ENCODE results near the gene ECT2L. TPM values are rescaled to one million over a fixed set of nuclear protein-coding genes. Genes with fewer than 3 reads are reported as not detected.

ECT2L gene
- polyA plus RNA-seq, 1 experiment = 0.01 TPM

DNA sequence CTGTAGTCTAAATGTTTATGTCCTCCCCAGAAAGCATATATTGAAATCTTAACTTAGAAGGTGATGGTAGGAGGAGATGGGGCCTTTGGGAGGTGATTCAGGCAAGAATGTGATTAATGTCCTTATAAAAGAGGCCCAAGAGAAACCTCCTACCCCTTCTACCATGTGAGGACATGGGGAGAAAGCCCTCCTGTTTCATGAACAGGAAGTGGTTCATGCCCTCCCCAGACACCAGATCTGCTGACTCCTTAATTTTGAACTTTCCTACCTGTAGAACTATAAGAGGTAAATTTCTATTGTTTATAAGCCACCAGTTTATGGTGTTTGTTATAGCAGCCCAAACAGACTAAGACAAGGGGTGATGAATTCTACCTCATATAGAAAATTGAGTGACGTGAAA is 8.7 kb upstream of the ECT2L start:
- TF ChIP-seq, protein P1, sequence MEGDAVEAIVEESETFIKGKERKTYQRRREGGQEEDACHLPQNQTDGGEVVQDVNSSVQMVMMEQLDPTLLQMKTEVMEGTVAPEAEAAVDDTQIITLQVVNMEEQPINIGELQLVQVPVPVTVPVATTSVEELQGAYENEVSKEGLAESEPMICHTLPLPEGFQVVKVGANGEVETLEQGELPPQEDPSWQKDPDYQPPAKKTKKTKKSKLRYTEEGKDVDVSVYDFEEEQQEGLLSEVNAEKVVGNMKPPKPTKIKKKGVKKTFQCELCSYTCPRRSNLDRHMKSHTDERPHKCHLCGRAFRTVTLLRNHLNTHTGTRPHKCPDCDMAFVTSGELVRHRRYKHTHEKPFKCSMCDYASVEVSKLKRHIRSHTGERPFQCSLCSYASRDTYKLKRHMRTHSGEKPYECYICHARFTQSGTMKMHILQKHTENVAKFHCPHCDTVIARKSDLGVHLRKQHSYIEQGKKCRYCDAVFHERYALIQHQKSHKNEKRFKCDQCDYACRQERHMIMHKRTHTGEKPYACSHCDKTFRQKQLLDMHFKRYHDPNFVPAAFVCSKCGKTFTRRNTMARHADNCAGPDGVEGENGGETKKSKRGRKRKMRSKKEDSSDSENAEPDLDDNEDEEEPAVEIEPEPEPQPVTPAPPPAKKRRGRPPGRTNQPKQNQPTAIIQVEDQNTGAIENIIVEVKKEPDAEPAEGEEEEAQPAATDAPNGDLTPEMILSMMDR (IDR thresholded peaks at IDR 0.05; ENCODE audit: low read depth, low read length) = no peak
- Histone ChIP-seq H3K27ac (ENCODE audit: low read depth, low read length) (no peak overlapping the region), H3K27me3 (ENCODE audit: control insufficient read depth, insufficient read depth, low read length) (no peaks in the 10 kb centered on the region), H3K9me3 (ENCODE audit: control insufficient read depth, insufficient read depth, low read length) (no peaks in the 10 kb centered on the region), H3K4me3 (ENCODE audit: low read depth, low read length) (no peak overlapping the region)
- no peak for DNase-seq (ENCODE audit: low read depth, low spot score)
- ChIA-PET POLR2A (no interaction called here), CTCF (interaction anchor here (0.6 kb wide), 2 partner anchors 8 to 786 kb away, joined by 4 to 5 read pairs; no protein-coding TSS in a partner anchor)

DNA sequence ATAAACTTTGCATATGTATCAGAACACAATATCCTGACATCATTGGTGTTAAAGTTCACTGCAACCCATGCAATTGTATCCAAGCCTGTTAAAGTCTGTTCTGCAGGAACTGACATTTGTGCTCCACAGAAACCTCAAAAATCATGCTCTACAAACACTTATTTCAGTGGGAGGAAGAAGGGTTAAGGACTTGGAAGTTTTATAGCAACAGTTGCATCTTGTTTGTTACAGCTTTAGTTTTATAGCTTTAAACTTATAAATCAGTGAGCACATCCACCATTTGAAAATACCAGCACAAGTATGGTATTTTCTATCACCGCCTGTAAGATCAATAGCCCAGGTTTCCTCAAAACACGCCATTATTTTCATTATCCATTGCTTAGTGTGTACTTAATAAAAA is 884 bp downstream of the ECT2L start:
- no peak overlapping the region for H3K4me3 ChIP-seq (ENCODE audit: low read depth, low read length)
- TF ChIP-seq, protein P1 (IDR thresholded peaks at IDR 0.05; ENCODE audit: low read depth, low read length) = no peak
- ChIA-PET POLR2A (interaction anchor here (0.6 kb wide), 1 partner anchor 569 kb away, joined by 4 read pairs; no protein-coding TSS in a partner anchor), CTCF (interaction anchor here (2.1 kb wide), 1 partner anchor 31 kb away, joined by 5 read pairs; no protein-coding TSS in a partner anchor)
- H3K27me3 ChIP-seq (ENCODE audit: control insufficient read depth, insufficient read depth, low read length) = no peaks in the 10 kb centered on the region
- H3K27ac ChIP-seq (ENCODE audit: low read depth, low read length) = no peak overlapping the region
- no peak for DNase-seq (ENCODE audit: low read depth, low spot score)
- no peaks in the 10 kb centered on the region; the same call in 1 of the 2 replicates for H3K9me3 ChIP-seq (ENCODE audit: control insufficient read depth, insufficient read depth, low read length)

DNA sequence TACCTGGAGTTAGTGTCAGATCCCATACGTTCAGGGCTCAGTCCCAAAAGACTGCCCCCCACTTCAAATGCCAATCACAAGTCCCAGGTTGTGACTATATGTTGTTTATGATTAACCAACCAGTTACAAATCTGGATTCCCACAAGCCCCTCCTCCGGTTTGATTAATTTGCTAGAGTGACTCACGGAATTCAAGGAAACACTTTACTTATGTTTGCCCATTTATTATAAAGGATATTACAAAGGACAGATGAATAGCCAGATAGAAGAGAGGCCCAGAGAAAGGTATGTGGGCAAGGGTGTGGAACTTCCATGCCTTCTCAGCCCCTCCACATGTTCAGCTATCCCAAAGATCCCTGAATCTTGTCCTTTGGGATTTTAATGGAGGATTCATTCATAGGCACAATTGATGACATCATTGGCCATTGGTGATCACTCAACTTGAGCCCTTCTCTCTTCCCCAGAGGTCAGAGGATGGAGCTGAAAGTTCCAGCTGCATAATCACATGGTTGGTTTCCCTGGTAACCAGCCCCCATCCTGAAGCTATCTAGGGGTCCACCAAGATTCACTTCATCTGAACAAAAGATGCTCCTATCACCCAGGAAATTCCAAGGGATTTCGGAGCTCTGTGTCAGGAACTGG is 2.0 kb downstream of the ECT2L start:
- TF ChIP-seq, protein P1 (IDR thresholded peaks at IDR 0.05; ENCODE audit: low read depth, low read length) = no peak
- Histone ChIP-seq H3K27me3 (ENCODE audit: control insufficient read depth, insufficient read depth, low read length) (no peaks in the 10 kb centered on the region), H3K27ac (ENCODE audit: low read depth, low read length) (no peak overlapping the region), H3K4me3 (ENCODE audit: low read depth, low read length) (no peak overlapping the region), H3K9me3 (ENCODE audit: control insufficient read depth, insufficient read depth, low read length) (no peaks in the 10 kb centered on the region; the same call in 1 of the 2 replicates)
- ChIA-PET POLR2A (interaction anchor here (0.7 kb wide), 1 partner anchor 332 kb away, joined by 3 read pairs; no protein-coding TSS in a partner anchor), CTCF (no interaction called here)
- DNase-seq (ENCODE audit: low read depth, low spot score) = no peak

DNA sequence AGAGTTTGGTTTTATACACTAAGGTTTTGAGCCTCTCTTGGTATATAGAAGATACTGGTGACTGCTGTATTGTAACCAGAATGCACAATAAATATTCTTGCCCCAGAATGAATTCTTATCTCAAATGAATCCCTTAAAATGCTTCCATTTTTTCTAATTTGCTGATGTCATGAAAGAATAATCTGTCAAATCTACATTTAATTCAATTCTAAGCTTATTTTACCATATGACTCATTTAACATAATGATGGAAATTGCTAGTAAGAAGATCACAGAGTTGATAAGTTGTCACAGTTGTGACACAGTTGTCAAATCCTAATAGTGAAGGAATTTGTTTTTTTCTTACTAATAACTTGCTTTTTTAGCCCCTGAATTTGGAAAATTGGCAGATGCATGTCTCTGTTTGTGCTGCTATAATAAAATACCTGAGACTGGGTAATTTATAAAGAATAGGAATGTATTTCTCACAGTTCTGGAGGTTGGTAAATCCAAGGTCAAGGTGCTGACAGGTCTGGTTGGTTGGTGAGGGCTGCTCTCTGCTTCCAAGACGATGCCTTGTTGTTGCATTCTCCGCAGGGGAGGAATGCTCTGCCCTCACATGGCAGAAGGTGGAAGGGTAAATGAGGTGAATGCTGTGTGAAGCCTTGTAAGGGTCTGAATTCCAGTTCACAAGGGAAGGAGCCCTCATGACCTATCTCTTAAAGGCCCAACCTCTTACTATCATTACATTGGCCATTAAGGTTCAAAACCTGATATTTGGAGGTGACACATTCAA is 4.7 kb downstream of the ECT2L start:
- Histone ChIP-seq H3K4me3 (ENCODE audit: low read depth, low read length) (no peak overlapping the region), H3K9me3 (ENCODE audit: control insufficient read depth, insufficient read depth, low read length) (no peaks in the 10 kb centered on the region; the same call in 1 of the 2 replicates), H3K27me3 (ENCODE audit: control insufficient read depth, insufficient read depth, low read length) (no peaks in the 10 kb centered on the region), H3K27ac (ENCODE audit: low read depth, low read length) (no peak overlapping the region)
- DNase-seq (ENCODE audit: low read depth, low spot score) = no peak
- TF ChIP-seq, protein P1 (IDR thresholded peaks at IDR 0.05; ENCODE audit: low read depth, low read length) = no peak
- POLR2A ChIA-PET = no interaction called here
- CTCF ChIA-PET = no interaction called here

DNA sequence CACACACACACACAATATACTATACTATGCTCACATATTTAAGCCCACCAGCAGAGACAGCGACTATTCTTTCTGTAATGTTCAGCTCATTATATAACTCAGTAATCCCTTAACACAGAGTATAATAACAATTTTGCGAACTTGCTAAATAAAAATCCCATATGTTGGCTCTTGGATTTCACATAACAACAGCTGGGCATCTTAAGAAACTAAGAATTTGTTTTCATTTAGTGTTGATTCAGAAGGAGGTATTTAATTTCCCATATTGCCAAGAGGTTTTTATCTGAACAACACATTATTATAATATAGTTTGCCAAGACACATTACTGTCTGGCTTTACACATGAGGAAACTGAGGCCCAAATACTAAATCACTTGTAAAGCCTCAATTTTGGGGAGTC is 7.4 kb downstream of the ECT2L start:
- H3K9me3 ChIP-seq (ENCODE audit: control insufficient read depth, insufficient read depth, low read length) = no peaks in the 10 kb centered on the region
- TF ChIP-seq, protein P1 (IDR thresholded peaks at IDR 0.05; ENCODE audit: low read depth, low read length) = no peak
- no peak overlapping the region for H3K4me3 ChIP-seq (ENCODE audit: low read depth, low read length)
- no peak for DNase-seq (ENCODE audit: low read depth, low spot score)
- ChIA-PET POLR2A (no interaction called here), CTCF (interaction anchor here (0.7 to 1.7 kb wide), 5 partner anchors 11 to 688 kb away, joined by 3 to 8 read pairs (median 4); no protein-coding TSS in a partner anchor)
- no peak overlapping the region for H3K27ac ChIP-seq (ENCODE audit: low read depth, low read length)
- H3K27me3 ChIP-seq (ENCODE audit: control insufficient read depth, insufficient read depth, low read length) = no peaks in the 10 kb centered on the region
